Right renal pelvis (tissue), 4 donors: ENCODE measurements around the gene DGKH. TPM values are rescaled to one million over a fixed set of nuclear protein-coding genes. Genes with fewer than 3 reads are reported as not detected.

ENCODE experiments used
- DNase-seq, 4 donors: peaks; one replicate each; pipeline ENCODE4 v3.0.0-alpha.2; 2013; ENCODE audit warnings: low read depth in 4 of 4, low spot score in 3 of 4, missing footprints in 1 of 4
- polyA plus RNA-seq, 4 donors: library from polyadenylated mRNA; unstranded; fragments of 120-200 nt; gene quantifications; one replicate each; pipeline ENCODE4 v1.2.1, GENCODE V29; 2013; ENCODE audit not compliant: insufficient read length in 4 of 4

DGKH gene
- polyA plus RNA-seq, 4 donors: 5.8 to 6.9 (median 6.1) TPM

DNA sequence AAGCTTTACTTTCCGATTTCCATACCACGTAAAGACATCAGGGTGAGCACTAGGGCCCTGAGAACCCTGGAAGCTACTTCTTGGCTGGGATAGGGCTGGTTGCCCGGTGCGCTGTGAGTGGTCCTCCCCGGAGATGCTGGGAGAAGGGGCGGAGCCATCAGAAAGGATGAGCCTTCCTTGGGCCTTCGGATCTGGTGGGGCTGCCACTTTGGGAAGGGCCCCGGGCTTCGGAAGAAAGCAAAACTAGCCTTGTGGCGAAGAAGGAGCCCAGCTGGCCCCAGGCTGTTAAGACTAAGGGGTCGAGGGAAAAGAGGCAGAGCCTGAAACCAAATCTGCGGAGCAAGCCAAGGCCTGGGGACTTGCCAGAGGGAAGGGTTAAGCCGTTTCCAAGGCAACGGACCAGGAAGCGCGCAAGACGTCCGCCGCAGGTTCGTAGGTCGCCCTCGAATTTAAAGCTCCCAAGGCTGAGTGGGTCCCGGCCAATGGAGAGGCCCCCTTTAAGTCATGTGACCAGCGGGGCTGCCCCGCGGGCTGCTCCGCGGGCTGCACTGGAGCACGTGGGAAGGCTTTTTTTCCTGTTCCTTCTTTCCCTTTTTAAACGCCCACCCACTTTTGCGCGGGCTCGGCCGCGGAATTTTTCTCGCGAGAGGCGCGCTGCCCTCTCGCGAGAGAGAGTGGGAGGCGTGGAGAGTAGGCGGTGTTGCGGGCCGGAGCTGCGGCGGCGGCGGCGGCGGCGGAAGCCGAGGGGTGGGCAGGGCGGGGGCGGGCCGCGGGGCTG, 223.1 kb downstream of the DGKH start:
- DNase-seq: peak; percentile 87 to 96 (median 93)

DNA sequence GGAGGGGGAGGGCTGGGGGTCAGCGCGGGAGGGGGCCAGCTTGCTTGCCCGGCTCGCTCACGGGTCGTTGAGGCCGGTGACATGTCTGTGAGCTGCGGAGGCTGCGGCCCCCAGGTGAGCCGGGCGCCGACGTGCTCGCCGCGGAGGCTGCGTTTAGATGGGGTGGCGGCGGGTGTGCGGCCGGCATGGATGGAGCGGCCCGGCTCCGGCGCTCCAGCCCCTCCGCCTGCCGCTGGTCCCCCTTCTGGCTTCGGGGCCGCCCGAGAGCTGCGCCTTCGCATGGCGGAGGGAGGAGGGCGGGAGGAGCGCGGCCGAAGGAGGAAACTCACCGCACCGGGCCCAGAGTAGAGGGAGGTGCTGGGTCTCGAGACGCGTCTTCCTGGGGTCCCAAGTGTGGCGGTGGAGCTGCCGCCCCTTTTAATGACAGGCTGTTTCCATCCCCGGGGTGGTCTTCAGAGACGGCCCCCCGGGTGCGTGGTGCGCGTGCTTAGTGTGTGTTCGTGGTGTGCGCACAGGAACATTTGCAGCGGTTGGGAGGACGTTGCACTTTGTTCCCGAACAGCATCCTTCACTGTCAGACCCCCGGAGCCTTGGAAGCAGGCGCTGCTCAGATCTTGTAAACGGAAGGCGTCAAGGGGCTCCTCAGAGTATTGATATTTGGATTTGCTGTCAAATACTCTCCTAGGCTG, 223.8 kb downstream of the DGKH start, which contains the start of gene AKAP11:
Gene AKAP11, plus strand, starts transcription at position 38 of the 689 bp plus-strand sequence. CDS start 14,197 bp downstream, outside the sequence.
- peak; percentile 40 to 54 (median 53) for DNase-seq

DNA sequence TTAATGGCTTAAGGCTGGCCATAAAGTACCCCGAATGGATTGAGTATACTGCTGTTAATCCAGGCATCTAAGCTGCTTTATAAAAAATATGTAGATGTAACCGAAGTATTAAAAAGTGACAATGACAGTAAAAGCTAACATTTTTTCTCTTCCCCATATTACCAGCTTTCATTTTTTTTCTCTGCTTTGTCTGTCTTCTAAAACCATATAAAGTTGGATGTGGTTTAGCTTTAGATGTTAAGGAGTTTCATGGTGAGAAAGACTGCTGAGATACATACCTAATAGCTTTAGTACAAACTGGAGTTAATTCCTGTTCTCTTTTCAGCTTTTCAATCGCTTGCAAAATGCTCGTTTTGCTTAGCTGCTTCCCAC, 224.3 kb downstream of the DGKH start:
- no peak for DNase-seq

DNA sequence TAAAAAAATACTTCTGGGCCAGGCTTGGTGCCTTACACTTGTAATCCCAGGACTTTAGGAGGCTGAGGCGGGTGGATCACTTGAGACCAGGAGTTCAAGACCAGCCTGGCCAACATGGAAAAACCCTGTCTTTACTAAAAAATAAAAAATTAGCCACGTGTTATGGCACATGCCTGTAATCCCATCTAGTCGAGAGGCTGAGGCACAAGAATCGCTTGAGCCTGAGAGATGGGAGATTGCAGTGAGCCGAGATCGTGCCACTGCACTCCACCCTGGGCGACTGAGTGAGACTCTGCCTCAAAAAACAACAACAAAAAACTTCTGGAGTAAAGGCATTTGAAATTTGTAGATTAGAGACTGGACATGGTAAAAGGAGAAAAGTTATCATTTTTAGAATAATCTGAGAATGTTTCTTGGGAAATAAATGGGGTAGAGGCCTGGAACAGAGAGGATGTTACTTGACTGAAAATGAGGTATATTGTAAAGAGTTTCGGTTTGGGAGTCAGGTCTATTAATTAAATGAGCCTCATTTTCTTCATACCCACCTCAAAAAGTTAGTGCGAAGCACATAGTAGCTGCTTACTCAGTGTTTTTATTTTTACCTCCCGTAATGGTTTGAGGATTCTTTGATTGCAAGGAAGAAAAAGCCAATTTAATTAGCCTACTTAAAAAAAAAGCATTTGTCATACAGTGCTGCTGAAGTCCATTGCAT, 226.1 kb downstream of the DGKH start:
- DNase-seq: no peak

DNA sequence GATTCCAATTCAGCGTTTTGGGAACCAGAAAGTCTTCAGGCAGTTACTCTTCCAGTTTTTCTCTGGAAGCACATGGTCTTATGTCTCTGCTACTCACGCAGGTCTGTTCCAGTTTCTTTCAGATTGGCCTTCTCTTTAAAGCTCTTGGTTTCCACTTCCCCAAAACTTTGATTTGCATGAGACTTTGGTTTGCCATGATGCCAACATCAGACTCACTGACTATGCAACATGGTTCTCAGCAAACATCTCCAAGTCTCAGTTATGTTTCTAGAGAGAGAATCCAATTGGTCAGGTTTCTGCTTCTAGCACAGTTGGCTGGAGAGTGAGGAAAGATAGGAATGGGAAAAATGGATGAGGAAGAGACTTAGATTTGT, 226.6 kb downstream of the DGKH start:
- DNase-seq: no peak

DNA sequence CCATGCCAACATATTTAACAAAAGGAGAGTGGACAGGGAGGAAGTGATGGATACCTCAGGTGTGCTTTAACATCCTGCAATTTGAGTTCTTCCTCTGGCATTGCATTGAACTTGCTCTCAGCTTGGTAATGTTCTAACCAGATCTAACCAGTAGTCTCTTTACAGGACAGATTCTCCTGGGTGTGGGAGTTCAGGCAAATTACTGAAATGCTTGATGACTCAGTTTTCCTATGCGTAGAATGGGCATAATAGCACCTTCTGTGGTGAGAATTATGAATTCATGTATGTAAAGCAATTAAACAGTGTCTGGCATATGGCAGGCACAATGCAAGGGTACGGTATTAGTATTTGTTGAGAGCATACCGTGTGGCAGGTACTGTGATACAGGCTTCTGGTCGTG, 227.1 kb downstream of the DGKH start:
- DNase-seq: no peak

DNA sequence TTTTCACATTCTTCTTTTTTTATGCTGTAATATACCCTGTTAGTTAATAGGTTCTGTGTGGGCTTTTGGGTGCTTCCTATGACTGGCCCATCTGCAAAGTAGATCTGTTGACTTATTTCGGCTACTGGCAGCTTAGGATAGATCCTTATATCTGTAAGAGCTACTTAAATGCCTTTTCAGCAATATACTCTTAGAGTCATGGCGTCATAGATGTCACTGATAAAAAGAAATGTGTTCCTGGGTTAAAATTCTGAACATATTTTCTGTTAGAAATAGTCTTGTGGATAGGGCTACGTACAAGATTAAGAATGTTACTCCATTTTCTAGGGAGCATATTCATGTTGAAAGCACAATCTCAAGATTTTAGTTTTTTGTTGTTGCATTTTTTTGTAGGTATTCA, 228.2 kb downstream of the DGKH start:
- DNase-seq: no peak

DNA sequence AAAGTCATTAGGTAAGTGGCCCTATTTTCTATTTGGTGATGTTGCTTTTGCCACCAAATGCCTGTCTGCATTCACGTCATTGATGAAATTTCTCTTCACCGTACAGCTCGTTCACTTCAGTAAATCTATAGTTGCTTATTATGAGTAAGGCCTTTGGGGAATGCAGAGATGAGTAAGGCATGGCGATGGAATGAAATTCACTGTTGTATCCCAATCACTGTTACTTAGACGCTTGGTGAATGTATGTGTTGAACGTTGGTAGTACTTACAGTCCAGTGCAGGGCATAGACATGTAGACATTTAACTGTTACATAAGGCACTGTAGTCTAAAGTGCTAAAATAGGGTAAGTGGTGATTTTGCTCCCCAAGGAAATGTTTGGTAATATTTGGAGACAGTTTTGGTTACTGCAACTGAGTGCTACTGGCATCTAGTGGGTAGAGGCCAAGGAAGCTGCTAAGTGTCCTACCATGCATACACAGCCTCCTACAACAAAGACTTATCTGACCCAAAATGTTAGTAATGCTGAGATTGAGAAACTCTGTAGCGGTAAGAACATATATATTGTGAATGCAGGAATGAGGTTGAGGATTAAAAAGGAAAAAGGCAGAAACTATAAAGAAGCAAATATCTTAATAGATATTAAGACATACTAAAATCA, 229.3 kb downstream of the DGKH start:
- DNase-seq: no peak

DNA sequence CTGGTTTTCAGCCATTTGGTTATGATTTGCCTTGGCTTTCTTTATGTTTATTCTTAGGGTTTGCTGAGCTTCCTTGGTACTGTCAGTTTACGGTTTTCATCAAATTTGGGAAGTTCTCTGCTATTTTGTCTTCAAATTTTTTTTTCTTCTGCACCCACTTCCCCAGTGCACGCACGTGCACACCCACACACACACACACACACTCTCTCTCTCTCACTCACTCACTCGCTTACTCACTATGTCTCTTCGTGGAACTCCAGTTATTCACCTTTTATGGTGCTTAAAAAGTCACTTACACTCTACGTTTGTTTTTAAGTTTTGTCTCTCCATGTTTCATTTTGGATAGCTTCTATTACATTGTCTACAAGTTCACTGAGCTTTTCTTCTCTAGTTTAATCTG, 230.6 kb downstream of the DGKH start:
- DNase-seq: no peak

DNA sequence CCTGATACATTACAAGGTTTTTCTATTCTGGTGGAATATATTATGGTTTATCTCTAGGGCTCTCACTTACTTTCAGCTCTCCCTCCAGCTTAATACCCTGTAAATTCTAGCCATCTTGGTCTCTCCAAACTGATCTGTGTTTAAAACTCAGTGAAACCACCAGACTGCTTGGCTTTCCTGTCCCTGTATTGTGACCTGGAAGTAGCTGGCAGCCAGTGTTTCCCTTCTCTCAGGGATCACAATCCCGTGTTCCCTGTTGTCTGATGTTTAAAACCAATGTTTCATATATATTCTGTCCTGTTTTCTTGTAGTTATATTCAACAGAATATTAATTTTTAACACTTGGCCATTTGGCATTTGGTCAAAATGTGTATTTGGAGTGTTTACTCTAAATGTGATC, 231.5 kb downstream of the DGKH start:
- DNase-seq: no peak

DNA sequence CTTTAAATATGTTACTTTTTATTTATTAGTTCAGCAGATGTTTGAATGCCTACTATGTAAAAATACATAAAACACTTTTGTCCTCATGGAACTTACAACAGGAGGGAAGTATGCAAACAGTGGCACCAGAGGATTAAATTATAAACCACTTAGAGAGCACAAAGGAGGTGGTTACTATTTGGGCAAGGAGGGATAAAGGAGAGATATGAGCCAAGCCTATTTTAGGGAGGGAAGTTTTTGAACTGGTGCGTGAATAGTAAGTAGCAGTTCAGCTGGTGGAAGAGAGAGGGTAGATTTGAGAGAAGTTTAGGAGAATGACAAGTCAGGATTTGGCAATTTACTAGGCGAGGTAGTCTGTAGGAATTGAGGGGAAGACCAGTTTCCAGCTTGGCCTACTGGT, 232.1 kb downstream of the DGKH start:
- DNase-seq: no peak

DNA sequence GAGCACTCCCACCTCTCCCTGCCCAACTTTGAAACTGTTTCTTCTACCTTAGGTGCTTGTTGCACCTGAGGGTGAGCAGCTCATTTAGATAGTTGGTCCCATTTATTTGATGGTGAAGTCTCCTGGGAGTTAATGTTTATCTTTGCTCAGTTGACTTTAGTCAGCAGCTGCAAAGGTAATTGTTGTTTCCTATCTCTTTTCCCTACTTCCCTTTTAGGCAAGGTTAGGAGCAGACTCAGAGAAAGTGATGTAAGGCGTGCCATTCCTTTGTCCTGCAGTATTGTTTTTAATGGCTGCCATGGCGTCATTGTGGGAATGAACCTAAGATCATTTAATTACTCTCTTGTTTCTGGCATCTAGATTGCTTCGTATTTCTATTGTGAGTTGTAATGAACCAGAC, 235.1 kb downstream of the DGKH start:
- no peak for DNase-seq

DNA sequence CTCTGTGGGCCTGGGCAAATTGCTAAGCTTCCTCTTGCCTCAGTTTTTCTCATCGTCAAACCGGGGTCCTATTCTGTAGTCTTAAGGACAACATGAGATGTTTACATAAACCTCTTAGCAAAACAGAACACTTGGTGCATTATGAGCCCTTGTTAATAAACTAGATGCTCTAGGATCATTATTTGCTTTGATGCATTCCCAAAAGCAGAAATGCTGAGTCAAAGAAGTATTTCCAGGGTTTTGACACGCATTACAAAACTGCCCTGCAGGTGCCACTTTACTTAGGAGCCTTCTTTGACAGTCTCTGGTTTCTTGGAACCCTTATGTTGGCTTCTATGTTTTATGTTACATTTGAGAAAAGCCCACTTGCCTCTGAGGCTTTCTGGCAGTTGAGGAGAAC, 235.6 kb downstream of the DGKH start:
- no peak for DNase-seq

Other genes with a start within 250 kb of the DGKH start
- 10 to 100 TPM; 18.7 to 24.5 (median 20.7) TPM for gene VWA8, start 87.5 kb upstream of the DGKH start, polyA plus RNA-seq
- 10 to 100 TPM; 32.7 to 41.5 (median 39.7) TPM for gene AKAP11, start 223.5 kb downstream of the DGKH start, polyA plus RNA-seq